ENCODE measurements around the gene IRF2BPL.
A peak's percentile ranks its signal among the peaks of the same experiment; 100 is the strongest.

Gene IRF2BPL

GRCh38 chr14:77055981-77056380, 27.5 kb upstream of the IRF2BPL start:
- DNase-seq: no peak

- no peak for DNase-seq
Measured at GRCh38 chr14:77055306-77055705, 26.8 kb upstream of the IRF2BPL start.

GRCh38 chr14:77053046-77053841, 24.7 kb upstream of the IRF2BPL start:
- peak; percentile 77 for DNase-seq

- DNase-seq: peak; percentile 37
Measured at GRCh38 chr14:77052281-77053044, 24.0 kb upstream of the IRF2BPL start.

- DNase-seq: no peak
Measured at GRCh38 chr14:77051116-77051515, 22.6 kb upstream of the IRF2BPL start.

GRCh38 chr14:77046721-77047120, 18.2 kb upstream of the IRF2BPL start:
- DNase-seq: no peak

GRCh38 chr14:77045238-77046162, 17.0 kb upstream of the IRF2BPL start:
- peak; percentile 35 for DNase-seq

- no peak for DNase-seq
Measured at GRCh38 chr14:77044783-77045237, 16.3 kb upstream of the IRF2BPL start.

- DNase-seq: no peak
Measured at GRCh38 chr14:77043984-77044485, 15.5 kb upstream of the IRF2BPL start.

GRCh38 chr14:77043177-77043983, 14.9 kb upstream of the IRF2BPL start:
- no peak for DNase-seq

- peak; percentile 60 for DNase-seq
Measured at GRCh38 chr14:77041881-77042545, 13.5 kb upstream of the IRF2BPL start.

- DNase-seq: no peak
Measured at GRCh38 chr14:77040741-77041653, 12.5 kb upstream of the IRF2BPL start.

- peak; percentile 95 for DNase-seq
Measured at GRCh38 chr14:77040059-77040740, 11.7 kb upstream of the IRF2BPL start.

- peak; percentile 82 for DNase-seq
Measured at GRCh38 chr14:77039285-77040058, 11.0 kb upstream of the IRF2BPL start.

GRCh38 chr14:77037938-77038568, 9.5 kb upstream of the IRF2BPL start:
- peak; percentile 57 for DNase-seq

GRCh38 chr14:77037215-77037937, 8.9 kb upstream of the IRF2BPL start:
- peak; percentile 43 for DNase-seq
